Measurements from ENCODE around the gene CTAGE8.
"Not testable (repeated sequence)": the region's sequence is repeated elsewhere in the genome, so short reads cannot be mapped to it uniquely, and the experiment has no call there.

Gene CTAGE8

GRCh38 chr7:144269188-144269587 is at the start of gene CTAGE8:
TSS of gene CTAGE8 (minus strand) at chr7:144269288. CDS start at chr7:144269250, 38 bp downstream.
- not testable (repeated sequence) for DNase-seq

DNA sequence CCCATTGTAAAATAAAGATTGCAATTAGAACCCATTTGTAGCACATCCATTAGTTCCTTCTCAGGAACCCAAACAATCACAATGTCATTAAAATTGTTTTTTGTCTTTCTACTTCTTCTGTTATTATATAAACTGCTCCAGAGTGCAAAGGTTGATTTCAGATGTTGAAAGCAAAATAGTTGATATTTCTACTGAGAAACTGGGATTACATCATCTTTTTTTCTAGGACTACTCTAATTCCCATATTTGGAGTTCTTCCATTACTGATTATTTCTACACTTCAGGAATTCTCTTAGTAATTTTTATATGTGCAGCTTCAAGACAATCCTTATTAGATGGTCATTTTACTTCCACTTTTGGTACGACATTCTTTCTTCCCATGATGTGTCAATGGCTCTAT is 48.4 kb upstream of the CTAGE8 start:
- DNase-seq = not testable (repeated sequence)

- not testable (repeated sequence) for DNase-seq
These were observed 42.9 kb upstream of the CTAGE8 start, which contains the start of gene OR2A1 for GRCh38 chr7:144311872-144312469. TSS of gene OR2A1 (plus strand) at chr7:144312419. CDS start at chr7:144318125, 5,706 bp downstream.

- not testable (repeated sequence) for DNase-seq
These were observed 42.1 kb upstream of the CTAGE8 start for GRCh38 chr7:144311218-144311617.

DNA sequence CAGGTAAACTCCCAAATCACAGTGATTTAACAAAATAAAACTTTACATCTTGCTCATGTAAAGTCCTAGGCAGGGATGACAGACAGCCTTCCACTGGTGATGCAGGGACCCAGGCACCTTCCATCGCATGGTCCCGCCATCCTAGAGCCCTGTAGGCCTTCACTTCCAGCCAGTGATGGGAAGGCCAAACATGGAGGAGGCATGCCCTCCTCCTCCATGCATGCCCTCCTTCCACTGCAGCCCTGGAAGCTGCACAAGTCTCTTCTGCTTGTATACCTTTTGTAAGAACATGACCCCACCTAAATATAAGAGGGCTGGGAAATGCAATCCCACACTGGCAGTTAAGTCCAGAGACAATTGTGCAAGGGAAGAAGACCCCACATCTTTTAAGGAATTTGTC is 40.6 kb upstream of the CTAGE8 start:
- DNase-seq = not testable (repeated sequence)

DNA sequence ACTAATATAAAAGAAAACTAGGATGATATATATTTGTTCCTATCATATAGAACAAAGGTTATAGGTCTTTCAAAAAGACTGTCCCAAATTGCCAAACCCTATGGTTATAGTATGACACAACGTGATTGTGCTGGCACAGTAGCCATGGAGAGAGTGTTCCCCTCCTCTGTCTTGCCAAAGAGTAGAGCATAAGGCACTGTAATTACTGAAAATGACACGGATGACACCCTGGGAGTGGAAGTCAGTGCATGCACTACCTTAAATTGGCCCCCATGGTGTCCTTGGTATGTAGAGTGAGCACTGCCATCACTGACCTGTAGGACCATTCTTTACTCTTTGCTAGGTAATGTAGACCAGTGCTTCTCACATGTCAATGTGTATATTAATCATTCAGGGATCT is 36.1 kb upstream of the CTAGE8 start:
- DNase-seq = not testable (repeated sequence)

- not testable (repeated sequence) for DNase-seq
These were observed 34.5 kb upstream of the CTAGE8 start for GRCh38 chr7:144303607-144304006.

GRCh38 chr7:144302578-144303303 is 33.7 kb upstream of the CTAGE8 start:
- not testable (repeated sequence) for DNase-seq

DNA sequence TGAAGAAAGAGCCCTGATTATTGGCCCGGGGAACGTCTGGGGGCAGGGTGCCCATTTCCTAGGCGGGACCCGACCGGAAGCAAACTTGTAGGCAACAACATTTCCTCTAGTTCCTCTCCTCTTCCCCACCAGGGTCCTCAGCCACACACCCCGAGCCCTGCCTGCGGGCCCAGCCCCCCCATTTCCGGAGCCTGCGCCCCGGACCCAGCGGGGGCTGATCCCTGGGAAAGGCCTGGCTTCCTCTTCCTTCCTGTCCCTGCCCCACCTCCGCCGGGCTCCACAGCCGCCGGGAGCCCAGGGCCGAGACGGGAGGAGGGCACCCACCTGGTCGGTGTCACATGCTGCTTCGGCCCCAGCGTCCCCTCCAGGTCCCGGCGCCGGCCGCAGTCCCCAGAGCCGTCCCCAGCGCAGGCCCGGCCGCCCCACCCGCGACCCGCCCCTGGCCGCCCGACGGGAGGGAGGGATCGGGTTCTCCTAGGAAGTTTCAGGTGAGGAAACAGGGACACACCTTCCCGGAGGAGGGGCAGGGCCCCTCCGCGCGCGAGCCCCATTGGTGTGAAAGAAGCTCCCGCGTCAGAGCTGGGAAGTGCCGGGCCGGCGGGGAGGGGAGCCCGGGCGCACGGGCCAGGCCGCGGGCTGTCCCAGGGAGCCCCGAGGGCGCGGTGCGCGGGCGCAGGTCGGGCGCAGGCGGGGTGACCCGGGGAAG is 24.9 kb upstream of the CTAGE8 start:
- DNase-seq = not testable (repeated sequence)

GRCh38 chr7:144292384-144293161 is 23.5 kb upstream of the CTAGE8 start:
- DNase-seq = not testable (repeated sequence)

- not testable (repeated sequence) for DNase-seq
These were observed 22.5 kb upstream of the CTAGE8 start for GRCh38 chr7:144291607-144292006.

- DNase-seq = not testable (repeated sequence)
These were observed 18.2 kb upstream of the CTAGE8 start for GRCh38 chr7:144287171-144287784.

- not testable (repeated sequence) for DNase-seq
These were observed 14.6 kb upstream of the CTAGE8 start for GRCh38 chr7:144283716-144284115.

GRCh38 chr7:144282490-144282889 is 13.4 kb upstream of the CTAGE8 start:
- not testable (repeated sequence) for DNase-seq

DNA sequence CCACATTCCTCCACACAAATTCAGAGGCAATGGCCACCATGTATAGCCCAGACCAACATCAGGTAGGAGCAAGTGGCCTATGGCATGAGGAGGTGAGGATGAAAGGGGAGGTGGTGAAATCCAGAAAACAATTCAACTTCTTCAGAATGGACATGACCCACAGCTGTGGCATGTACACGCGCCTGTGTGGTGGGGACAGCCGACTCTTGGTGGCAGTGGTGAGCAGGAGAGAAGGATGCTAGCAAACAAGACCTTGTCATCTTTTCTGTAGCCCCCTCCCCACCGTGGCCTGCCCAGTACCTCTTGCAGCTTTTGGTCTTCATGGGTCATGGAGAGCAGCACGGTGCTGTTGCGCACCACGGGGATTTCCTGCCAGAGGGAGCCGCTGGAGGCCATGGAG is 12.9 kb upstream of the CTAGE8 start:
- DNase-seq = not testable (repeated sequence)

- DNase-seq = not testable (repeated sequence)
These were observed 10.9 kb upstream of the CTAGE8 start for GRCh38 chr7:144280010-144280409.

- not testable (repeated sequence) for DNase-seq
These were observed 6.2 kb upstream of the CTAGE8 start for GRCh38 chr7:144275281-144275680.

DNA sequence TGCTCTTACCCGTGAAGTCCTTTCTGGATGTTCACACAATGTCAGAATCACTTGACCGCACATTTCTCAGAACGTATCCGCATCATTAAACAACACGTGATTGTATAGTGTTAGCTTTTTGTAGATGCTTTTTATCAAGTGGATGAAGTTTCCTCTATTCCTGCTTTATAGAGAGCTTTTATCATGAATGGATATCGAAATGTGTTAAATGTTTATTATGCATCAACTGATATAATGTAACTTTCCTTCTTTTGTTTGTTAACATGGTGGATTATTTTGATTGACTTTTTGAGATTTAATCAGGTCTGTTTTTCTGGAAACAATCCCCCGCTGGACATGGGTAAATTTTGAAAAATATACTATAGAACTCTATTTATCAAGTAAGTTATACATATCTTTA is 4.4 kb downstream of the CTAGE8 start, which contains the start of gene OR2A7:
Gene OR2A7 (minus strand): TSS at position 101 of the 400 bp plus-strand sequence. CDS start 5,164 bp downstream, outside the sequence.
- not testable (repeated sequence) for DNase-seq

DNA sequence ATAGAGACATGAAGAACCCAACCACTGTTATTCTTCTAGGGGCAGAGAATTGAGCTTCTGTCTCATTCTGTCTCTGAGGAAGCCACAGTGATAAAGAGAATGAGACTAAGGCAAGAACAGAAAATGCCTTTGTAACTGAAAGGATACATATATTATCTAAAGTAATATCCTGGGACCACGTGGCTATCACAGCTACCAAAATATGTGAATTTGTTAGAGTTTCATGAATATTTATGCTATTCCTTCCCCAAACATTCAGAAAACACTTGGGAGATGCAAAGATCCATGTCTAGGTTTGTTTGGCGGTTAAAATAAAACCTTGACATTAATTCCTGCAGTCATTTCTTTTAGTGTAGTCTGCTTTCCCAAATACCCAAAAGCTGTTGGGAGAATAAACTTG is 7.0 kb downstream of the CTAGE8 start:
- DNase-seq = not testable (repeated sequence)

GRCh38 chr7:144259067-144259466 is 10.0 kb downstream of the CTAGE8 start:
- DNase-seq = not testable (repeated sequence)

DNA sequence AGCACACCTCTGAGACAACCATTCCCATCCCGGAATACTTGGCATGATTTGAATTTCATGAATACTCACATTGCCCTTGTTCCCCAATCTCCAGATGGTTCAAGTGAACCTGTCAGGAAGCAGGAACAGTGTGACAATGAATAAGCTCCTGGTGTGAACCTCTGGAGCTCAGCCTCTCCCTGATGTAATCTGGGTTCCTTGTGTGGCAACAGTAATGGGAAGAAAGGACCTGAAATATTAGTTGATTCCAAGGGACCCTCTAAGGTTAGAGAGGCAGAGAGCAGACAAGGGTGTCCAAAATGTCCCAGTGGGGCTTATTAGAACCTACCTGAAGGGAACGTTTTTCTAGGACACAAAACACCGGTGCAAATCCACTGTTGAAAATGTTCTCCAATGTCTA is 13.0 kb downstream of the CTAGE8 start:
- DNase-seq = peak; percentile 11

DNA sequence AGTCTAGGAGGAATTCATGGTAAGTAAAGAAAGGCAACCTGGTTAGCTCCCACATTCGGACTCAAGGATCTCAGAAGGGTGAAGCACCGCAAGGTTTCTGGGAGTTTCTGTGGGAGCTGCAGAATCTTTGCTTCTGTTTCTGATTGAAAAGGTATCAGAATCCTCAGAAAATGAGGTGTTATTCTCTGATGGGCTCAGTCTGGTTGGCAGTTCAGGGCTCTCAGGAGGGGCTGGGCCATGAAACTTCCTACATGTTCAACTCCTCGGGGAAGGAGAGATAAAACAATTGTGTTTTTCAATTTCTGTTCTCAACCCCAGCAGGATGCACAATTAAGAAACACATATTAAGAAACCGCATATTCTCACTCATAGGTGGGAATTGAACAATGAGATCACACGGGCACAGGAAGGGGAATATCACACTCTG is 13.6 kb downstream of the CTAGE8 start:
- DNase-seq = peak; percentile 13
